Body of pancreas (tissue), 4 donors: ENCODE data around the gene SS18L1.

Source experiments
- CTCF ChIP-seq, 7 experiments: fragments of 450-650 bp in 4 of 7; fragments of 200-600 bp in 3 of 7; sonication (generic) in 3 of 7; IDR thresholded peaks; one replicate each; pipeline ENCODE4 v1.5.1; 2016 to 2019; ENCODE audit warnings: antibody characterized with exemption in 7 of 7
- POLR2A ChIP-seq, 3 donors: fragments of 450-650 bp; IDR thresholded peaks; one replicate each; pipeline ENCODE4 v1.6.1; 2016; ENCODE audit warnings: antibody characterized with exemption in 3 of 3, mild to moderate bottlenecking in 2 of 3

GRCh38 chr20:62192635-62193034 lies 49.1 kb downstream of the SS18L1 start:
- TF ChIP-seq CTCF (IDR thresholded peaks at IDR 0.05), result no peak
- TF ChIP-seq POLR2A (IDR thresholded peaks at IDR 0.05), result no peak
